Measurements from ENCODE around the gene AFDN.

GRCh38 chr6:167850782-167851181 is 24.1 kb downstream of the AFDN start:
- TF ChIP-seq CTCF (IDR thresholded peaks at IDR 0.05; ENCODE audit: borderline replicate concordance, extremely low read depth, low read length, poor library complexity, severe bottlenecking) (no peak), EZH2 (IDR thresholded peaks at IDR 0.05; ENCODE audit: borderline replicate concordance, low read depth, low read length, severe bottlenecking) (no peak)

Data from DND-41 (cell line).